22Rv1 (cell line): Measurements from ENCODE around the gene SNRPA1.

Source experiments
- ZFX ChIP-seq: fragments of 450-650 bp; IDR thresholded peaks from 2 replicates; pipeline ENCODE4 v1.6.1; 2017; ENCODE audit warnings: antibody characterized with exemption, borderline replicate concordance
- TF ChIP-seq, protein P1 (sequence below): fragments of 450-650 bp; IDR thresholded peaks from 2 replicates; pipeline ENCODE4 v1.5.1; 2017; ENCODE audit warnings: mild to moderate bottlenecking

DNA sequence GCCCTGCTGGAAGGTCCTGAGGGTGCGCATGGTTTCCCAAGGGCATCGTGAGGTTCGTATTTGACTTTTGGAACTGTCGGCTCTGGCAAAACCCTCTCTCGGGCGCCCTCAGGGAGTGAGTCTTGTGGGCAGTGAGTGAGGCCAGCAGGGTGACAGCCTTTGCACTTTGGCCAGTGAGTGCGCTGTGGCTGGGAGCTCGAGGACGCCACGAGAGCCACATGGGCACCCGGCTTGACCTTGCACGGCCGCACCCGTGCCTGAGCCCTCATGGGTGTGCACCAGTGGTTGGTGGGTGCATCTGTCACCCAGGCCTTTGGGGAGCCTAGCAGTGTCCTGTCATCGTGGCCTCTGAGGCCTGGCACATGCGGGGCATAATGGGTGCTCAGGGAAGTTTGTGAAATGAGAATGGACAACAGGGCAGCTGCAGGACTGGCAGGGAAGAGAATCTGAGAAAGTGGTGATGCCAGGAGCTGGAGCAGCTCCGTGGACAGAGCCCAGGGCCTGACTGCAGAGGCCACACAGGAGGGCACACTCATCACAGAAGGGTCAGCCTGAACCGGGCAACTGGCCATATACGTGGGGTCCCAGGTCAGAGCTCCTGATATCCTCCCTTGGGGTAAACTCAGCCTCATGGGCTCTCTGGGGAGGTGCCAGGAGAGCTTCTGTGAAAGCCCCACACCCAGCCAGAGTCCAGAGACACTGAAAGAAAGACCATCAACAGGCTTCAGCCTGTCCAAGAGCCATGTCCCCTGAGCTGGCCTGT lies 30.4 kb upstream of the SNRPA1 start:
- TF ChIP-seq, protein P1, sequence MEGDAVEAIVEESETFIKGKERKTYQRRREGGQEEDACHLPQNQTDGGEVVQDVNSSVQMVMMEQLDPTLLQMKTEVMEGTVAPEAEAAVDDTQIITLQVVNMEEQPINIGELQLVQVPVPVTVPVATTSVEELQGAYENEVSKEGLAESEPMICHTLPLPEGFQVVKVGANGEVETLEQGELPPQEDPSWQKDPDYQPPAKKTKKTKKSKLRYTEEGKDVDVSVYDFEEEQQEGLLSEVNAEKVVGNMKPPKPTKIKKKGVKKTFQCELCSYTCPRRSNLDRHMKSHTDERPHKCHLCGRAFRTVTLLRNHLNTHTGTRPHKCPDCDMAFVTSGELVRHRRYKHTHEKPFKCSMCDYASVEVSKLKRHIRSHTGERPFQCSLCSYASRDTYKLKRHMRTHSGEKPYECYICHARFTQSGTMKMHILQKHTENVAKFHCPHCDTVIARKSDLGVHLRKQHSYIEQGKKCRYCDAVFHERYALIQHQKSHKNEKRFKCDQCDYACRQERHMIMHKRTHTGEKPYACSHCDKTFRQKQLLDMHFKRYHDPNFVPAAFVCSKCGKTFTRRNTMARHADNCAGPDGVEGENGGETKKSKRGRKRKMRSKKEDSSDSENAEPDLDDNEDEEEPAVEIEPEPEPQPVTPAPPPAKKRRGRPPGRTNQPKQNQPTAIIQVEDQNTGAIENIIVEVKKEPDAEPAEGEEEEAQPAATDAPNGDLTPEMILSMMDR = no peak
- TF ChIP-seq ZFX = no peak
